Kidney tubule cell (primary cell): Measurements from ENCODE around the gene MED12L.
A peak's percentile ranks its signal among the peaks of the same experiment; 100 is the strongest.

ENCODE experiments used
- DNase-seq: peaks from one replicate; pipeline ENCODE4 v3.0.0-alpha.2; 2018; ENCODE audit warnings: low spot score

The MED12L gene

DNA sequence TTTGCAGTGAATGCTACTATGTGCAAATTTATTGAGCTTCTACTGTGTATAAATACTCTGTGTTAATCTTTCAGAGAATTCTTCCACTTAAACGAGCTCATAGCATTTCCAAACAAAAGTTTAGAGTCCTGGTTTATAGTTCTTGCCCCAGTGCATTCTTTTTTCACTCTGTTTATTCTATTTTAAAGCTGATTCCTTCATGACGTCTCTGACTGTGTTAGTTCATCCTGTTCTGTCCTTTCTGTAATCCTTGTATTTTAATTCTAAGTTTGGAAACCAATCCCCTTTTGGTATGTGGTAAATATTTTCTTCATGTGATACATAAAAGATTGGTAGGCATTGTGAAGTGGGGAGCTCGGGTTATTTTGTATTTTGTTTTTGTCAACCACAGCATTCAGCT is 174.2 kb downstream of the MED12L start:
- no peak for DNase-seq

GRCh38 chr3:151262871-151263525 is 177.5 kb downstream of the MED12L start:
- no peak for DNase-seq

- DNase-seq, result no peak
Observed at GRCh38 chr3:151264605-151265004, 179.1 kb downstream of the MED12L start.

- no peak for DNase-seq
Observed at GRCh38 chr3:151265166-151265565, 179.7 kb downstream of the MED12L start.

DNA sequence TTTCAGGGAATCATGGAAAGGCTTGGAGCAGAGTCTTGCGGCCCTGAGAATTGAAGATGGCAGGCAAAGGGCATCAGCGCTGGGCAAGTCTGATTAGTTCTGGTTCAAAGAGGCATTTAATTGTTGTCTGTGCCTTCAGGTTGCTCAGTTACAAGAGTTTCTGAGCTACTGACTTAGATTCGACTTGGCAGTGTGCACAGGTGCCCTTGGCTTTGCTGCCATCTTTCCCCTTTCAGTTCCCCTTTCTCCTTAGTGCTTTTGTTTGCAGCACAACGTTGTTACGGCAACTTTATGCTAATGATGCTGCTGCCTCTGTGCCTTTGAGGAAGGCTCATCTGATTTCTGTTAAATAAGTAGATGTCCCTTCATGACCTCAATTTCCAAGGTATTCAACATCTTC is 180.4 kb downstream of the MED12L start:
- no peak for DNase-seq

DNA sequence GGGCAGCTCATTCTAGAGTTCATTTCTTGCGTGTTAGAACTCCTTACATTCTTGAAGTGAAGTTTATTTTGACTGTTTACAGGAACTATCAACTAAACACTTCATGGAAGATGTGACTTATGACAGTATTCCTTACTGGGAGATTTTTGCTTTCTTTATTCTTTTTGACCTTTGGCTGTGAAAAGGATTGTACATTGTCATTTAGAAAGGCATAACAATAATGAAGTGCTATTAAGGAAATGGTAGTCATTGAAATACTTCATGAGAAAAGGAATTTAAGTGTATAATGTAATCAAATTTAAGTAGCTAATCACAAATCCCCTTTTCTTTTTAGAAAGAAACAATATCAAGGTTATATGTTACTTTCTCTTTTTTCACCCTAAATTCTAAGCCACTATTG is 181.6 kb downstream of the MED12L start:
- DNase-seq, result no peak

GRCh38 chr3:151268267-151269235 is 183.1 kb downstream of the MED12L start:
- no peak for DNase-seq

DNA sequence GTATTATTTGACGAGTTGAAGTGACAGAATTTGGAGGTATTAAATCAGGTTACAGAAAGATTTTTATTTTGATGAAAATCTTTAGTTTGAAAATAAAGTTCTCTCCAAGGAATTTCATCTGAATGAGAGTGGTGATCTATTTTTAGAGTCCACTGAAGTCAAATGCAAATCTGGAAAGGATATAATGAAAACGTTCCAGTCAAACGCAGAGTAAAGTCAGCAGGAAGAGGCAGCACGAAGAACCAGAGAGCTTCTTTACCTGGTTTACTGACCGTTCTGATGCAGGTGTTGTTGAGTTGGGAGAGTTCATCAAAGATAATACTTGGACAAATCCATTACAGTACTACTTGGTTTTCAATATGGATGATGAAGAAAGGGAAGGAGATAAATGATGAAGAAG is 184.2 kb downstream of the MED12L start:
- no peak for DNase-seq

GRCh38 chr3:151275091-151275490 is 189.6 kb downstream of the MED12L start:
- DNase-seq, result no peak

DNA sequence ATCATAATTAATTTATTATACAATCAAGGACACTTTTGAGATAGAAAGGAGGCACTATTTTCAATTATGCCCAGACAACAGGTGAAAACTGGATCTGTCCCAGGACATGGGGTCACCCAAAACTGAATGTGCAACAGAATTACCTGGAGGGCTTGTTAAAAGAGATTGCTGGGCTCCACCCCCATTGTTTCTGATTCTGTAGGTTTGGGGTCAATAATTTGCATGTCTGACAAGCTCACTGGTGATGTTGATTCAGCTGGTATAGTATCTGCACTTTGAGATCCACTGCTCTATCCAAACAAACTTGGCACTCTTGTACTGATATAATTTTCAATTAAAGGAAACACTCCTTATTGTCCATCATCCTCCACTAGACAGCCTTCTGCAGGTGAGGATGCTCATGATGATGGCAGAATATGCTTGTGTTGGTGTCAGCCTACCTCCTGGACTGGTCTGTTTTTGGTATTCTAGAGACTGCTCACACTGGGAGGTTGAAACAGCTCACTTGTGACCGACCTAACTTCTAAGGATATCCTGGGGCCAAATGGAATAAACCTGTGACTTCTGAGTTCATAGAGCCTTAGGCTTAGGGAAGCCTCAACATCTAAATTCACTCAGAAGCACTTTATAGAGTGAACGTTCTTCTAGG is 190.7 kb downstream of the MED12L start:
- DNase-seq, result no peak

DNA sequence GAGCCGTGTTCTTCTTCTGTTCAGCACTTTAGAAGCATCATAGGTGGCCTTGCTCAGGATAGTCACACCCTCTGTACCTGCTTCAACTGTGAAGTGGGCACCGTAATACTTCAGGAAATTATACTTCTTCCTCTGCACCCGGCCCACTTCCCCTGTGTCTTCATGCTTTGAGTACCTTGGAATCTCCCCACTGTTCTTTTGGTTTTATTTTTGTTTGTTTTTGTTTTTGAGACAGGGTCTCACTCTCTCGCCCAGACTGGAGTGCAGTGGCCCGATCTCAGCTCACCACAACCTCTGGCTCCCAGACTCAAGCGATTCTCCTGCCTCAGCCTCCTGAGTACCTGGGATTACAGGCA is 191.2 kb downstream of the MED12L start:
- DNase-seq, result no peak

DNA sequence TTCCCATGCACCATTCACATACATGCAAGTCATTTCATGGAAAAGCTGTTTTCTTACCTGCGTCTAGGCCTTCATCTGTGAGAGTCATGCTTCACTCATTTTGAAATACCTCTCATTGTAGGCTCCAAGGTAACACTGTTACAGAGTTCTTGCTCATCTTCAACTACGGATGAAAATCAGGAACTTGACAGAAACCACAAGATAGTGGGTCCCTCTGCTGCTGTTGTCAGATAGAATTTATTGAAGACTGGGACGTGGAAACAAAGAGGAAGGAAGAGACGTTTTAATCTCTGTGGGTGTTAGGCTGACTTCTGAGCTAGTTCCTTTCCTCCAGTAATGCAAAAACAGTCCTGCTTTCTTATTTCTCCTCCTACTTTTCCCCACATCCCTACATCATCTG is 192.8 kb downstream of the MED12L start, which contains the start of gene P2RY14:
TSS of gene P2RY14 (minus strand) at position 313 of the 400 bp plus-strand sequence. CDS start 64,226 bp downstream, outside the sequence.
- no peak for DNase-seq

DNA sequence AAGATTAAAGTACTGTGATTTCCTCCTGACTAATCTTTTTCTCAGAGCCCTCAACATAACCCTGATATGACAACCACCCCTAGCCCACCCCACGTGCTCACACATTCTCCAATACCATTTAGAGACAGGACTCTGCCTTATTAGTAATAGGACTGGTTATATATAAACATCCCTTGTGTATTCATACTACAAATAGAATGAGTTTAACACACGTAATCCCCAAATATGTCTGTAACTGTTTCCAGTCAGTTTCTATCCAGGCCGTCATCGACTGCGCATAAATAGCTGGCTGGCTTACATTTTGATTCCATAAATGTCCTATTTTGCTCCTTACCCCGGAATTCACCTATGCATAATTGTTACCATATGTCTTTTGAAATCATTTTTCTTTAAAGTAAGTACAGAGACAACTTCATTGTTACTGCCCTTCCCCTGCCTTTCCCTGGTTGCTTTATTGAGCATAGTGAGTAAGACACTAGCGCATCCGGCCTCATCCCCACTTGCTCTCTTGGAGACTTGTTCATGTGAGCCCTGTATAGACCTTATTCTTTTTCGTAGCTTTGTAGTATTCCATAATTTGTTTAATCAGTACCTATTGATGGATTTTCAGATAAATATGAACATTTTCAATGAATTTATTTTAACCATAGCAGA is 196.3 kb downstream of the MED12L start:
- no peak for DNase-seq

DNA sequence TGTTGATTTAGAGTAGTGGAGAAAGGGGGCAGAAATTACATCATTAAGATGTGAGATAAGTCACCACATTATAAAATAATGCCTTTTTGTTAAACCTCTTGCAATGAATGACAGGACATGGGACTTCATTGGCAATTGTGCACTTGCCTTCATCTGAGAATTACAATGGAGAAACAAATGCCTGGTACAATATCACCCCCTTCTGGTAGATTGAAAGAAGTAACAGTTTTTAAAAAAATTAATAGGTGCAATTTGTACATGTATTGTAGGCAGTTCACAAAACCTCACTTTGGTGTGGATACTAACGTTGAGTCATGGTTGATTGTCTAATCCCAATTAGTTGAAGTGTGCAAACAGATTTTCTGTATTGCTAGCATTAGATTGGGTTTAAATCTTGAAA is 197.5 kb downstream of the MED12L start:
- DNase-seq, result peak; percentile 67

DNA sequence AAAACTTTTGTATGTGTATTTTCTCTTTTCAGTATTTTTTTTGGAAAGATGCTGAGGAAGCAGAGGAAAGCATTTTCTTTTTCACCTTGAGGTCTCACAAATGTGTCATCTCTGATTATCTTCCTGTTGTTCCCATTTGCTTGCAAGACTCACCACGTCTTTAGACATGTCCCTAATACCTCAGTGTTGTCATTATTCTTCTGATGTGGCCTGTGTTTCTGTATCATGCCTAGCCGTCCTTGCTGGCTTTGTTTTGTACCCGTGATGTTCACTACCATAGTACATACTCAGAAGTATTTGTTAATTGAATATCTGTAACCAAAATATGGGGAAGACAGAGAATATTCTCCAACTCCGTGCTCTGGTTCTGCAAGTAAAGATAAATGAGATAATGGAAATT is 197.9 kb downstream of the MED12L start:
- DNase-seq, result no peak

GRCh38 chr3:151283907-151284461 is 198.5 kb downstream of the MED12L start:
- DNase-seq, result peak; percentile 7

DNA sequence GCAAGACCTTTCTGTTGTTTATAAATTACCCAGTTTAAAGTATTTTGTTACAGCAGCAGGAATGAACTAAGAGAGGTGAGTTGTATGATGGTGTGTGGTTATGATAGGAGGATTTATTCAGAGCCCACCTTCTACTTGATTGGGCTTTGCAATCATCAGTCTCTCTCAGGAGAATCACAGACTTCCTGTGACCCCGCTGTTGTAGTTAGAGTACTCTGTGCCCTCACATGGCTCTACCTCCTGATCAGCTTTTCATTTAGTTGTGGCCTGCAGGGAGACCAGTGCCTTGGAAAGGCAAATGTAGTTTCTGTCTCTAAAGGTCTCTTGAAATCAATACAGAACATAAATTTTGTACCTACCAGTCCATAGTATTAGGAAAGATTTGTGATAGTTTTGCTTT is 200.5 kb downstream of the MED12L start:
- no peak for DNase-seq

DNA sequence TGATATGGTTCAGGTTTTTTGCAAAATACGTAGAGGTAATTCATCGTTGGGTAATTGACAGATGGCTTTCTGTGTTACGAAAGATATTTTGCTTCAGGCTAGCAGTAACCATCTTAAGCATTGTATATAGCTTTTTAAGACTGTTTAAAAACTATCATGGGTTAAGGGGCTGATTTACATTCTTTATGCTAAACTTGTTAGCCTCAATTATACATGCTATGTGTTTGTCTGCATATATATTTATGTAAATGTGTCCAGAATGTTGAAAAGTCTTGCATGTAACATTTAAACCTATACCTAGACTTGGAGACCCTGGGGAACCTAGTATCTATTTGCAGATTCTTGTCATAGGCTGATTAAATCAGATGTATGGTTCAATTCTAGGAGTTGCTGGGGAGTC is 204.0 kb downstream of the MED12L start:
- no peak for DNase-seq

DNA sequence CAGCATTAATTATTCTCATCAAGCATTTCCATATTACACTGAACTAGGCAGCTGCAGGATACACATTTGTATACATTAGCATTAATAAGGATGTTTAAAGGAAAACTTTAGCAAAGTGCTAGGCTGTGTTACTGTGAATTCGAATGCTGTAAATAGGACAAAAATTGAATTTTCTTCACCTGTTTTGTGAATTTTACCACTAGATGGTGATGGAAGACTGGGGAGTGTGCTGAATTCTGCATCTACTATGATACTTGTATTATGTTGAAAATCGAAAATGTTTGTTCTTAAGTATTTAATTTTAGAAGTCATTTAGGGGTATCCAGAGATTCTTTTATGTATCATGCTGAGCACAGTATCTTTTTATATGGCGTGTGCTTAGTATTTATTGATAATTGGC is 205.2 kb downstream of the MED12L start:
- peak; percentile 47 for DNase-seq

GRCh38 chr3:151293127-151293526 is 207.7 kb downstream of the MED12L start:
- no peak for DNase-seq

- DNase-seq, result no peak
Observed at GRCh38 chr3:151296226-151296625, 210.8 kb downstream of the MED12L start.

GRCh38 chr3:151297429-151297828 is 212.0 kb downstream of the MED12L start:
- DNase-seq, result no peak
